NB4 (cell line): ENCODE measurements around the gene IL22RA1.

ENCODE experiments used
- DNase-seq: peaks from one replicate; pipeline ENCODE4 v3.0.0; 2010; ENCODE audit warnings: low read depth
- H3K4me3 ChIP-seq: one replicate; pipeline ENCODE4 v1.5.1; 2011; ENCODE audit warnings: mild to moderate bottlenecking, low read depth, low read length, moderate library complexity
- MYC ChIP-seq: IDR thresholded peaks from 2 replicates; pipeline ENCODE4 v1.6.1; 2011; ENCODE audit warnings: low read depth, low read length
- POLR2A ChIP-seq: IDR thresholded peaks from 2 replicates; pipeline ENCODE4 v1.6.1; 2011; ENCODE audit warnings: mild to moderate bottlenecking; ENCODE audit not compliant: insufficient read length; ENCODE audit errors: extremely low read depth
- TF ChIP-seq, protein P1 (sequence below): IDR thresholded peaks from 2 replicates; pipeline ENCODE4 v1.6.1; 2011; ENCODE audit warnings: low read depth, low read length
- TF ChIP-seq, protein P2 (sequence below): IDR thresholded peaks from one replicate; pipeline ENCODE4 v1.5.1; 2012; ENCODE audit warnings: low read depth, low read length

IL22RA1 gene

DNA sequence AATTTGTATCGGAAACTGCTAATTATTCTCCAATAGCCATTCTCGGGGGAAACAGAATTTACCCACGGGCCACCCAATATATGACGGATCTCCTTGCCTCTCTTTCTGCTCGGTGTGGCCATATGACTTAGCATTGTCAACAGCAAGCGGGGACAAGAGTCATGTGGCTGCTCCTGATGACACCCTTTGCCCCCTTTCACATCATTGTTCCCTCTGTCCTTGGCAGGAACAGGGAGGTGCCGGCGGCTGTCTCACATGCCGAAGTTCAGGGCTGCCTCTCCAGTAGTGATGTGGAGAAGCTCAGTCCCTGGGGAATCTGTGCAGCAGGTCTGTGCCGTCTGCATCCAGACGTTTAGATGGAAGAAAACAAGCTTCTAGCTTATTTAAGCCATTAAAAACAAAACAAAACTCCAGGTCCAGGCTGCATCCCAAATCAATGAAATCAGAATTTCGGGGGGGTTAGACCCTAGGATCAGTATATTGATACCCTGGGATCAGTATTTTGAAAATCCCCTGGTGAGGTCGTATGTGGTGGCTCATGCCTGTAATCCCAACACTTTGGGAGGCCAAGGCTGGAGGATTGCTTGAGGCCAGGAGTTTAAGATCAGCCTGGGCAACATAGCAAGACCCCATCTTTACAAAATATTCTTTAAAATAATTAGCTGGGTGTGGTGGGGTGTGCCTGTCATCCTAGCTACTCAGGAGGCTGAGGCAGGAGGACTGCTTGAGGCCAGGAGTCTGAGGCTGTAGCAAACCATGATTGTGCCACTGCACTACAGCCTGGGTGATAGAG lies 41.8 kb downstream of the IL22RA1 start:
- TF ChIP-seq, protein P1, sequence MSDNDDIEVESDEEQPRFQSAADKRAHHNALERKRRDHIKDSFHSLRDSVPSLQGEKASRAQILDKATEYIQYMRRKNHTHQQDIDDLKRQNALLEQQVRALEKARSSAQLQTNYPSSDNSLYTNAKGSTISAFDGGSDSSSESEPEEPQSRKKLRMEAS: no peak
- no peak for TF ChIP-seq MYC
- no peak for TF ChIP-seq POLR2A
- TF ChIP-seq, protein P2, sequence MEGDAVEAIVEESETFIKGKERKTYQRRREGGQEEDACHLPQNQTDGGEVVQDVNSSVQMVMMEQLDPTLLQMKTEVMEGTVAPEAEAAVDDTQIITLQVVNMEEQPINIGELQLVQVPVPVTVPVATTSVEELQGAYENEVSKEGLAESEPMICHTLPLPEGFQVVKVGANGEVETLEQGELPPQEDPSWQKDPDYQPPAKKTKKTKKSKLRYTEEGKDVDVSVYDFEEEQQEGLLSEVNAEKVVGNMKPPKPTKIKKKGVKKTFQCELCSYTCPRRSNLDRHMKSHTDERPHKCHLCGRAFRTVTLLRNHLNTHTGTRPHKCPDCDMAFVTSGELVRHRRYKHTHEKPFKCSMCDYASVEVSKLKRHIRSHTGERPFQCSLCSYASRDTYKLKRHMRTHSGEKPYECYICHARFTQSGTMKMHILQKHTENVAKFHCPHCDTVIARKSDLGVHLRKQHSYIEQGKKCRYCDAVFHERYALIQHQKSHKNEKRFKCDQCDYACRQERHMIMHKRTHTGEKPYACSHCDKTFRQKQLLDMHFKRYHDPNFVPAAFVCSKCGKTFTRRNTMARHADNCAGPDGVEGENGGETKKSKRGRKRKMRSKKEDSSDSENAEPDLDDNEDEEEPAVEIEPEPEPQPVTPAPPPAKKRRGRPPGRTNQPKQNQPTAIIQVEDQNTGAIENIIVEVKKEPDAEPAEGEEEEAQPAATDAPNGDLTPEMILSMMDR: no peak
- H3K4me3 ChIP-seq: no peak overlapping the region
- no peak for DNase-seq

DNA sequence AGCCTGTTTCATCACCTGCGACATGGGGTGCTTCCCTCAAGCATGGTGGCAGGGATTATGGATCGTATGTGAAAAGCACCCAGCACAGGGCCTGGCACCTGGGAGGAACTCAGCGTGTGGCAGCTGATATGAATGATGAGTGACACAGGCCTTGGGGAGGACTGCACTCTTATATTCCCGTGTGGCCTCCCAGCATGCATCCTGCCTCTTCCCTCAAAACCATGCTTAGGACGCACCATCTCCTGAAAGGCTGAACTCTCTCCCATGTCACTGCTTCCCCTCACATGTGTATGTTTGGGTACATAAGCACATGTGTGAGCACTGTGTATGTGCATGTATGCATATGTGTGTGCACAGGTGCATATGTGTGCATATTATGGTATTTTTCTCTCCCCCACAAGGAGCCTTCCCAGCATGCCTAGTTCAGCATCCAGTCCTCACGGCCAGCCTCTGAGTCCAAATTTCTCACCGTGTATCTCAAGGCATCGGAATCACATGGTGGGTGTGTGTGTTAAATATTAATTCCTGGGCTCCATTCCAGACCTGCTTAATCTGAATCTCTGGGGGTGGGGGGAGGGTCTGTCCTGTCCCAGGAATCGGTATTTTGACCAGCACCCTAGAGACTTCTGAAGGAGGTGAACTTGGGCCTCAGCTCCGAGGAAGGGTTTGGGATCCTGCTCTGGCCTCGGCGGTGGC lies 43.8 kb downstream of the IL22RA1 start:
- DNase-seq: no peak
- no peak overlapping the region for H3K4me3 ChIP-seq
- TF ChIP-seq POLR2A (no peak), MYC (no peak)
- TF ChIP-seq, protein P2: no peak
- TF ChIP-seq, protein P1: no peak

DNA sequence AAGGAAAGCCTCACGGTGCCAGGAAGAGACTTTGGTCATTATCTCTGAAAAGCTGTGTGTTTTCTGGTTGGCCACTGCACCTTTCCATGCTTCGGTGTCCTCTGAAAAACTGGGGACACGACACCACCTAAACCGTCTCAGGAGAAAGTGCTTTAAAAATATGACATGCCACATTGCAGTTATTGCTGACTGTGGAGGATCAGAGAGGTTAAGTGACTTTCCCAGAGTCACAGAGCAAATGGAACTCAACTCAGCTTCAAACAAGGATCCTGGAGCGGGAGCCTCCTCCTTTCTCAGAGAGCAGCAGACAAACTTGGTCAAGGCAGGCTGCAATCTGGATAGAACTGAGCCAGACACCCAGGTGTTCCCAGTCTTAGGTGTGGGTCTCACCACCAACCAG lies 44.8 kb downstream of the IL22RA1 start:
- no peak for TF ChIP-seq MYC
- TF ChIP-seq POLR2A: no peak
- TF ChIP-seq, protein P1: no peak
- TF ChIP-seq, protein P2: no peak
- DNase-seq: no peak

DNA sequence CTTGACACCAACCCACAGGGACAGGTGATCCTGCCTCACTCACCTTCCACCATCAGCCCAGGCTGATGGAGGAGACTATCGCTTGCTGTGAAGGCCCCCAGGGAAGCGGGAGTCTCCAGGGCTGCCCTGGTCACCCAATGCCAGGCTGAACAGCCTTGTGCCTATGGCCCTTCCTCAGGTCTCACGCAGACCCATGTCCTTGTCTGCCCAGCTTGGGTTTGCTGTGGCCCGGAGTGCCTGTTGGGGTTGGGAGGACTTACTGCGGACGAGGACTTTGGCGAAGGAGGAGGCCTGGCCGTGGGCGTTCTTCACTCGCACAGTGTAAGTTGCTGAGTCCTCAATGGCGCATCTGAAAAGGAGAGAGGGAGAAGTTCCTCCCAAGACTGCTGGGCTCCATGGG lies 45.3 kb downstream of the IL22RA1 start:
- no peak for DNase-seq
- H3K4me3 ChIP-seq: no peak overlapping the region
- TF ChIP-seq, protein P1: no peak

More for the DNA sequence above, 44.8 kb downstream of the IL22RA1 start:
- H3K4me3 ChIP-seq: no peak overlapping the region

DNA sequence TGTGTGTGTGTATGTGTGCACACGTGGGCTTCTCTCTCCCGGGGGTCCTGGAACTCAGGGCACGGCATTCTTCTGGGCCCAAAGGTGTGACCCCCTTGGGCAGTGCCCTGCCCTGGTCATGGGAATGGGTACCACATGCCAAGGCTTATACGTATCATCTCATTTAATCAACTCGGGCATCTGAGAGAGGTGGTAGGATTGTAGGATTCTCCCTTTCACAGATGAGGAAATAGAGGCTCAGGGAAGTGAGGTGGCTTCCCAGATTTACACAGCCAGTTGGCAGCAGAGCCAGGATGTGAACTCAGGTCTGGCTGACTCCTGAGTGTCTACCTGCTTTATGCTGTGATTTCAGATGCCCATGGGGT lies 46.2 kb downstream of the IL22RA1 start:
- no peak overlapping the region for H3K4me3 ChIP-seq
- no peak for TF ChIP-seq MYC
- TF ChIP-seq, protein P2: no peak
- TF ChIP-seq, protein P1: no peak
- no peak for DNase-seq

DNA sequence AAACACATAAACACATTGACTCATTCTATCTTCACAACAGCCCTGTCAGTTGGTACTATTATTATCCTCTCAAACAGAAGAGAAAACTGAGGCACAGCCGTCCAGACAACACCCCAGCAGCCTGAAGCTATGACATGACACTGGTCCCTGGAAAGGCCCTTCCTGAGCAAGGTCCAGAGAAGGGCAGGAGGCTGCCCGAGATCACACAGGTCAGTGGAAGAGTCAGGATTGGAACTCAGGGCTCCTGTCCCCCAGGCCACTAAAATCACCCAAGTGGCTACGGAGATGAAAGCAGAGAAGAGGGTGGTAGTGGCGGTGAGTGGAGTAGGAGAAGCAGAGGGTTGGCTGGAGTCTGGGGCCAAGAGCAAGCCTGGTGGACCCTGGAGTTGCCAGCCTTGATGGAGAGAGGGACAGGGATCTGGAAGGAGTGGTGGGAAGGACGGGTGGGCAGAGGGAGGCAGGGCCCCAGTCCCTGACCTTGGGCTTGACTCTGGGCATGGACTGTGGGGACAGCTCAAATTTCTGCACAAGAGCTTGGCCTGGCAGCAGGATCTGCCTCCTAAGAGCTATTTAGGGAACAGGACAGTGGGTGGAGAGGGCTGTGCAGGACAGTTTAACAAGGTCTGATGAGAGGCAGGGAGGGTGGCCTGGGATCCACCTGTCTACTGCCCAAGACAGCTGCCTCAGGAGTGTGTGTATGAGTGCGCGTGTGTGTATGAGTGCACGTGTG lies 46.8 kb downstream of the IL22RA1 start:
- no peak for DNase-seq
- TF ChIP-seq POLR2A (no peak), MYC (no peak)
- TF ChIP-seq, protein P1: no peak
- TF ChIP-seq, protein P2: no peak
- no peak overlapping the region for H3K4me3 ChIP-seq
